ENCODE measurements around the gene AOPEP.

GRCh38 chr9:94837404-94837803 is 110.9 kb downstream of the AOPEP start:
- TF ChIP-seq, protein P1, sequence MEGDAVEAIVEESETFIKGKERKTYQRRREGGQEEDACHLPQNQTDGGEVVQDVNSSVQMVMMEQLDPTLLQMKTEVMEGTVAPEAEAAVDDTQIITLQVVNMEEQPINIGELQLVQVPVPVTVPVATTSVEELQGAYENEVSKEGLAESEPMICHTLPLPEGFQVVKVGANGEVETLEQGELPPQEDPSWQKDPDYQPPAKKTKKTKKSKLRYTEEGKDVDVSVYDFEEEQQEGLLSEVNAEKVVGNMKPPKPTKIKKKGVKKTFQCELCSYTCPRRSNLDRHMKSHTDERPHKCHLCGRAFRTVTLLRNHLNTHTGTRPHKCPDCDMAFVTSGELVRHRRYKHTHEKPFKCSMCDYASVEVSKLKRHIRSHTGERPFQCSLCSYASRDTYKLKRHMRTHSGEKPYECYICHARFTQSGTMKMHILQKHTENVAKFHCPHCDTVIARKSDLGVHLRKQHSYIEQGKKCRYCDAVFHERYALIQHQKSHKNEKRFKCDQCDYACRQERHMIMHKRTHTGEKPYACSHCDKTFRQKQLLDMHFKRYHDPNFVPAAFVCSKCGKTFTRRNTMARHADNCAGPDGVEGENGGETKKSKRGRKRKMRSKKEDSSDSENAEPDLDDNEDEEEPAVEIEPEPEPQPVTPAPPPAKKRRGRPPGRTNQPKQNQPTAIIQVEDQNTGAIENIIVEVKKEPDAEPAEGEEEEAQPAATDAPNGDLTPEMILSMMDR (IDR thresholded peaks at IDR 0.05) = no peak
- TF ChIP-seq POLR2A (IDR thresholded peaks at IDR 0.05) = no peak
